Measurements from ENCODE around the gene PDZK1IP1. TPM values are rescaled to one million over a fixed set of nuclear protein-coding genes. Genes with fewer than 3 reads are reported as not detected.
A peak's percentile ranks its signal among the peaks of the same experiment; 100 is the strongest.

Gene PDZK1IP1
- total and polyA plus RNA-seq, 2 donors (not counting 3 experiments of a cell fraction or from before 2014, with no cell fraction given) = 0.52 TPM; not detected in 1

DNA sequence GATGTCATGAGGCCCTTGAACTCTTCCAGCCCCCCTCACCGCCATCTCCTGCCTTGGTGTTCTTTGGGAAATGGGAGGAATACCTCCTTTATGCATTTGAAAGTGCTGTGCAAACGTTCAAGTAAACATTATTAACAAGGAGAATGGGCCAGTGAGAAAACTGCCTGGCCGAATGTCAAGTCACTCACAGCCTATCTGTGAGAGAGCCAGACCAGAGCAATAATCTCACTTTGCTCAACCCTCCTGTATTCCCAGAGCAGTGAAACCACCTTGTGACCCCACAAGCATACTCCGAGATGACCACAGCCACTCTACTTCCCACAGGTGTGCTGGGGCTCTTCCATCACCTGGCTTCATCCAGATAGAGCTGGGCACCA, 37.0 kb upstream of the PDZK1IP1 start:
- no peak for FAIRE-seq
- Histone ChIP-seq H3K4me1 (ENCODE audit: control insufficient read depth, extremely low read depth, insufficient read depth, low read length) (peaks cover 37% of the 10 kb centered on the region), H3K27ac (ENCODE audit: insufficient read depth, low read depth, low read length) (peak overlapping the region; percentile 65), H3K9me1 (replicated peaks; ENCODE audit: control insufficient read depth, extremely low read depth, insufficient read depth, low read length) (no peaks in the 10 kb centered on the region), H3K36me3 (ENCODE audit: control insufficient read depth in 2 of 2, extremely low read depth in 1 of 2, insufficient read depth in 2 of 2, low read length in 2 of 2) (peaks cover 6 to 21% of the 10 kb centered on the region in 2 experiments), H3K4me3 (replicated peaks in 1 of 3; ENCODE audit: insufficient read depth in 1 of 3, low read depth in 1 of 3, low read length in 3 of 3) (peak overlapping the region in 2 of 3 experiments; percentile 41 to 93), H3K9me3 (replicated peaks; ENCODE audit: control insufficient read depth, insufficient read depth, low read length) (no peaks in the 10 kb centered on the region), H3K4me2 (ENCODE audit: insufficient read depth, low read length) (peak overlapping the region; percentile 97), H3K79me2 (ENCODE audit: control insufficient read depth, insufficient read depth, low read length) (peaks cover 72% of the 10 kb centered on the region), H3K27me3 (ENCODE audit: control insufficient read depth in 2 of 2, insufficient read depth in 2 of 2, low read length in 2 of 2) (no peaks in the 10 kb centered on the region), H2AFZ (ENCODE audit: low read depth, low read length) (no peak overlapping the region), H4K20me1 (replicated peaks; ENCODE audit: control insufficient read depth, extremely low read depth, insufficient read depth, low read length) (no peaks in the 10 kb centered on the region), H3K9ac (replicated peaks; ENCODE audit: extremely low read depth, insufficient read depth, low read length) (no peak overlapping the region)
- intact Hi-C loops (cut with micrococcal nuclease) (loop anchor here (1.0 kb wide), 1 partner anchor 34 kb away; no protein-coding TSS in a partner anchor), dilution Hi-C loops (cut with MboI; ENCODE audit: extremely low pct_ligation_motif_present, low sequenced_read_pairs) (no loop called here)
- BruUV-seq (replicated peaks) = no TSS peak
- ChIA-PET CTCF (interaction anchor here (1.0 to 7.0 kb wide), 9 partner anchors 8 to 211 kb away, joined by 3 to 76 read pairs (median 4); partner anchors contain the start of gene FOXD2), POLR2A (interaction anchor here (0.6 to 2.2 kb wide), 5 partner anchors 13 to 623 kb away, joined by 3 to 9 read pairs (median 4); partner anchors contain the start of genes MKNK1 and STIL)
- peak; percentile 32 for DNase-seq (ENCODE audit: low read depth, low spot score)
- TF ChIP-seq, protein P1, sequence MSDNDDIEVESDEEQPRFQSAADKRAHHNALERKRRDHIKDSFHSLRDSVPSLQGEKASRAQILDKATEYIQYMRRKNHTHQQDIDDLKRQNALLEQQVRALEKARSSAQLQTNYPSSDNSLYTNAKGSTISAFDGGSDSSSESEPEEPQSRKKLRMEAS (IDR thresholded peaks at IDR 0.05; ENCODE audit: insufficient read depth, insufficient read length) = no peak
- TF ChIP-seq EZH2 (IDR thresholded peaks at IDR 0.05; ENCODE audit: borderline replicate concordance, low read depth, low read length, severe bottlenecking) (no peak), MYC (IDR thresholded peaks at IDR 0.05; ENCODE audit: low read depth, low read length) (no peak), POLR2AphosphoS5 (IDR thresholded peaks at IDR 0.05; ENCODE audit: insufficient read depth, low read depth, low read length) (no peak), JUN (IDR thresholded peaks at IDR 0.05; ENCODE audit: borderline replicate concordance, insufficient read depth, insufficient read length, low read depth) (no peak), FOS (IDR thresholded peaks at IDR 0.05; ENCODE audit: borderline replicate concordance, insufficient read depth, low read length) (no peak), GATA2 (IDR thresholded peaks at IDR 0.05; ENCODE audit: insufficient read depth, insufficient read length, low read depth, low read length) (no peak), POLR2A (IDR thresholded peaks at IDR 0.05; ENCODE audit: low read depth, low read length) (no peak)
- TF ChIP-seq, protein P2, sequence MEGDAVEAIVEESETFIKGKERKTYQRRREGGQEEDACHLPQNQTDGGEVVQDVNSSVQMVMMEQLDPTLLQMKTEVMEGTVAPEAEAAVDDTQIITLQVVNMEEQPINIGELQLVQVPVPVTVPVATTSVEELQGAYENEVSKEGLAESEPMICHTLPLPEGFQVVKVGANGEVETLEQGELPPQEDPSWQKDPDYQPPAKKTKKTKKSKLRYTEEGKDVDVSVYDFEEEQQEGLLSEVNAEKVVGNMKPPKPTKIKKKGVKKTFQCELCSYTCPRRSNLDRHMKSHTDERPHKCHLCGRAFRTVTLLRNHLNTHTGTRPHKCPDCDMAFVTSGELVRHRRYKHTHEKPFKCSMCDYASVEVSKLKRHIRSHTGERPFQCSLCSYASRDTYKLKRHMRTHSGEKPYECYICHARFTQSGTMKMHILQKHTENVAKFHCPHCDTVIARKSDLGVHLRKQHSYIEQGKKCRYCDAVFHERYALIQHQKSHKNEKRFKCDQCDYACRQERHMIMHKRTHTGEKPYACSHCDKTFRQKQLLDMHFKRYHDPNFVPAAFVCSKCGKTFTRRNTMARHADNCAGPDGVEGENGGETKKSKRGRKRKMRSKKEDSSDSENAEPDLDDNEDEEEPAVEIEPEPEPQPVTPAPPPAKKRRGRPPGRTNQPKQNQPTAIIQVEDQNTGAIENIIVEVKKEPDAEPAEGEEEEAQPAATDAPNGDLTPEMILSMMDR (IDR thresholded peaks at IDR 0.05; ENCODE audit: extremely low read depth in 1 of 2, insufficient read depth in 1 of 2, low read depth in 1 of 2, low read length in 2 of 2) = no peak
